K562 (cell line): ENCODE results near the gene SFPQ. TPM values are rescaled to one million over a fixed set of nuclear protein-coding genes. Genes with fewer than 3 reads are reported as not detected.

ENCODE experiments used
- ATAC-seq: fragments of 200-7000 bp; cut with Tn5 transposase; 3 replicates; pipeline ENCODE4 v1.9.1; 2020; ENCODE audit warnings: moderate library complexity
- BruUV-seq: library from RNA; stranded (reverse); fragments of 400-500 nt; replicated peaks from 2 replicates; lab custom pipeline; 2021; lab: Mats Ljungman, UMichigan
- CTCF ChIA-PET: fragments of 300-600 bp; formaldehyde crosslinking; extraction: SDS; loops from one replicate; lab custom pipeline; 2021; ENCODE audit warnings: low intra/inter-chr PET ratio; lab: Yijun Ruan, JAX
- POLR2A ChIA-PET: fragments of 300-600, 350-650 bp; sonication (Branson Sonifier 250); formaldehyde crosslinking; extraction: SDS; loops from one replicate; lab custom pipeline; 2021; ENCODE audit warnings: antibody characterized with exemption, inconsistent platforms; lab: Yijun Ruan, JAX
- DNase-seq, 4 experiments: peaks; one replicate each; pipeline versions ENCODE4 v3.0.0 to v3.0.0-alpha.2; 2011 to 2018; ENCODE audit warnings: low spot score in 3 of 4, mixed read lengths in 3 of 4; ENCODE audit errors: extremely low read depth in 1 of 4
- FAIRE-seq: peaks from 2 replicates; lab custom pipeline; 2011; peaks lifted over from hg19 to GRCh38; lab: Jason Lieb, UNC
- H2AFZ ChIP-seq: 2 replicates; pipeline ENCODE4 v1.6.0; 2011; ENCODE audit warnings: low read depth, low read length, control low read depth, inconsistent platforms
- H3K27ac ChIP-seq: fragments of 200-600 bp; 3 replicates; pipeline ENCODE4 v1.8.0; 2011; ENCODE audit warnings: low read depth, mild to moderate bottlenecking, control low read depth, inconsistent platforms, low read length, moderate library complexity, mixed read lengths; ENCODE audit errors: extremely low read depth
- H3K27me3 ChIP-seq, 2 experiments: fragments of 300-600 bp in 1 of 2; 2 replicates in 1 of 2; 3 replicates in 1 of 2; pipeline versions ENCODE4 v1.6.0 to v1.8.0; 2011; ENCODE audit warnings: inconsistent platforms in 2 of 2, low read length in 2 of 2, mild to moderate bottlenecking in 1 of 2, mixed read lengths in 1 of 2, moderate library complexity in 1 of 2; ENCODE audit not compliant: control insufficient read depth in 2 of 2, insufficient read depth in 2 of 2
- H3K36me3 ChIP-seq: fragments of 300-600 bp; 3 replicates; pipeline ENCODE4 v1.8.0; 2011; ENCODE audit warnings: mild to moderate bottlenecking, low read length, inconsistent platforms; ENCODE audit not compliant: control insufficient read depth, insufficient read depth
- H3K4me1 ChIP-seq, 2 experiments: fragments of 200-600 bp in 1 of 2; replicated peaks in 1 of 2; 2 replicates in 1 of 2; 3 replicates in 1 of 2; pipeline versions ENCODE4 v1.5.1 to v1.8.0; 2011; ENCODE audit warnings: inconsistent platforms in 2 of 2, low read length in 2 of 2, mild to moderate bottlenecking in 1 of 2, mixed read lengths in 1 of 2, moderate library complexity in 1 of 2; ENCODE audit not compliant: control insufficient read depth in 2 of 2, insufficient read depth in 2 of 2
- H3K4me2 ChIP-seq: 2 replicates; pipeline ENCODE4 v1.6.1; 2011; ENCODE audit warnings: low read length, control low read depth, inconsistent platforms, mixed read lengths; ENCODE audit not compliant: insufficient read depth
- H3K4me3 ChIP-seq: fragments of 200-600 bp; sonication (generic), shearing (Covaris generic); 2 replicates; pipeline ENCODE4 v1.5.1; 2016; ENCODE audit warnings: control low read depth, inconsistent platforms
- H3K79me2 ChIP-seq: fragments of 200-600 bp; 3 replicates; pipeline ENCODE4 v1.8.0; 2011; ENCODE audit warnings: low read length, inconsistent platforms; ENCODE audit not compliant: control insufficient read depth, insufficient read depth
- H3K9ac ChIP-seq, 2 experiments: 2 replicates each; pipeline versions ENCODE4 v1.6.0 to v1.6.1; 2011; ENCODE audit warnings: low read depth in 2 of 2, low read length in 2 of 2, control low read depth in 1 of 2, inconsistent platforms in 1 of 2, mild to moderate bottlenecking in 1 of 2, mixed read lengths in 1 of 2; ENCODE audit not compliant: insufficient read depth in 1 of 2
- H3K9me1 ChIP-seq: one replicate; pipeline ENCODE4 v1.6.0; 2011; ENCODE audit warnings: inconsistent platforms, mild to moderate bottlenecking, low read length, moderate library complexity; ENCODE audit not compliant: control insufficient read depth, insufficient read depth
- H3K9me3 ChIP-seq: replicated peaks from 2 replicates; pipeline ENCODE4 v1.5.1; 2011; ENCODE audit warnings: low read depth, low read length, inconsistent platforms; ENCODE audit not compliant: control insufficient read depth, insufficient read depth
- H4K20me1 ChIP-seq: replicated peaks from 2 replicates; pipeline ENCODE4 v1.6.1; 2011; ENCODE audit warnings: low read length, inconsistent platforms, mixed read lengths; ENCODE audit not compliant: control insufficient read depth, insufficient read depth
- HINFP ChIP-seq: fragments of 450-650 bp; conservative IDR thresholded peaks from 2 replicates; pipeline ENCODE4 v1.6.1; 2016; ENCODE audit warnings: missing genetic modification characterization, low read depth, mild to moderate bottlenecking, control low read depth, missing compliant biosample characterization
- MCM3 ChIP-seq: fragments of 450-650 bp; IDR thresholded peaks from 2 replicates; pipeline ENCODE4 v1.6.1; 2016
- MNT ChIP-seq, 2 experiments: fragments of 450-650 bp; conservative IDR thresholded peaks; 2 replicates each; pipeline ENCODE4 v1.6.1; 2017; ENCODE audit warnings: mild to moderate bottlenecking in 2 of 2, moderate library complexity in 2 of 2
- PBX2 ChIP-seq, 2 experiments: IDR thresholded peaks in 1 of 2; conservative IDR thresholded peaks in 1 of 2; 2 replicates each; pipeline ENCODE4 v1.6.1; 2016; ENCODE audit warnings: low read depth in 2 of 2, mild to moderate bottlenecking in 1 of 2, missing compliant biosample characterization in 1 of 2, missing genetic modification characterization in 1 of 2, moderate library complexity in 1 of 2
- RAD51 ChIP-seq: fragments of 450-650 bp; IDR thresholded peaks from 2 replicates; pipeline ENCODE4 v1.7.1; 2016; ENCODE audit warnings: low read depth, mild to moderate bottlenecking, borderline replicate concordance
- SIRT6 ChIP-seq: IDR thresholded peaks from one replicate; pipeline ENCODE4 v1.6.1; 2012; ENCODE audit warnings: low read depth, mild to moderate bottlenecking, control low read depth, inconsistent platforms, low read length, moderate library complexity
- ZFP91 ChIP-seq: sonication (generic); formaldehyde crosslinking; IDR thresholded peaks from 2 replicates; pipeline ENCODE4 v1.8.0; 2022; ENCODE audit warnings: mild to moderate bottlenecking, missing genetic modification reagents
- ZNF140 ChIP-seq: fragments of 250-450 bp; sonication (Bioruptor Pico); IDR thresholded peaks from 2 replicates; pipeline ENCODE4 v1.8.0; 2021; ENCODE audit warnings: moderate library complexity, mild to moderate bottlenecking, inconsistent platforms
- ZNF175 ChIP-seq: fragments of 200-800 bp; sonication (Bioruptor generic); IDR thresholded peaks from 2 replicates; pipeline ENCODE4 v1.6.1; 2016; ENCODE audit warnings: low read depth, mild to moderate bottlenecking, missing genetic modification characterization, missing compliant biosample characterization
- ZNF253 ChIP-seq: fragments of 250-450 bp; sonication (Bioruptor Pico); conservative IDR thresholded peaks from 2 replicates; pipeline ENCODE4 v1.6.1; 2021; ENCODE audit warnings: mild to moderate bottlenecking
- WGBS: fragments of 100-300 bp; shearing (Covaris generic); methylation state at CpG from one replicate; pipeline ENCODE4 v1.1.6; 2016; ENCODE audit warnings: low coverage, mixed read lengths; ENCODE audit not compliant: insufficient coverage; ENCODE audit errors: missing lambda C conversion rate; 5-methylcytosine and 5-hydroxymethylcytosine counted together
- in situ Hi-C: fragments of 300-500 bp; cut with MboI; formaldehyde crosslinking; loops from 4 replicates; pipeline ENCODE4 v1.15.0; 2018; ENCODE audit warnings: inconsistent platforms, mixed read lengths
- intact Hi-C: fragments of 100-400 bp; cut with micrococcal nuclease; formaldehyde crosslinking; loops from 2 replicates; pipeline ENCODE4 v1.14.2; 2022
- polyA plus RNA-seq, 8 experiments: library from polyadenylated mRNA; depleted of rRNA in 4 of 8; stranded (reverse) in 5 of 8; unstranded in 3 of 8; fragments of >200 nt; fragmentation: Nextera tagmentation in 2 of 8; fragmentation: Illumina TruSeq in 1 of 8; extraction: Ambion mirVana in 2 of 8; extraction: Trizol in 1 of 8; gene quantifications; 2 replicates each; pipeline versions ENCODE4 v1.2.1 to v1.2.3, GENCODE V29; 2011 to 2014; ENCODE audit warnings: inconsistent platforms in 1 of 8, missing spikeins in 1 of 8
- total RNA-seq, 7 experiments: library from RNA; depleted of rRNA in 6 of 7; stranded (reverse); fragments of >200 nt in 6 of 7; fragmentation: Illumina TruSeq in 2 of 7; extraction: Trizol in 2 of 7; gene quantifications; 2 replicates each; pipeline versions ENCODE4 v1.2.1 to v1.2.3, GENCODE V29; 2011 to 2021; ENCODE audit warnings: low replicate concordance in 1 of 7
- TF ChIP-seq, protein P1 (sequence below): fragments of 250-450 bp; sonication (Bioruptor Pico); IDR thresholded peaks from 2 replicates; pipeline ENCODE4 v1.5.0; 2021; ENCODE audit warnings: mild to moderate bottlenecking, borderline replicate concordance

SFPQ gene
- total and polyA plus RNA-seq, 9 of the 15 experiments (the other 6 are each of a cell fraction or from before 2014, with no cell fraction given) = 69.7 to 562 (median 399) TPM

- H3K27me3 ChIP-seq = no peaks in the 10 kb centered on the region
- ChIA-PET POLR2A (interaction anchor here (0.5 kb wide), 1 partner anchor 1008 kb away, joined by 3 read pairs; no protein-coding TSS in a partner anchor), CTCF (no interaction called here)
- no peak overlapping the region for H3K4me3 ChIP-seq
- no peak overlapping the region for H3K4me2 ChIP-seq
- BruUV-seq = no TSS peak
- intact Hi-C loops = no loop called here
- H3K9ac ChIP-seq = no peak overlapping the region
- H3K9me3 ChIP-seq = no peaks in the 10 kb centered on the region
- peak; percentile 44 to 68 (median 60) for DNase-seq
- no peaks in the 10 kb centered on the region for H3K36me3 ChIP-seq
- peak; percentile 92 for FAIRE-seq
- H4K20me1 ChIP-seq = no peaks in the 10 kb centered on the region
- no peak overlapping the region for H3K27ac ChIP-seq
- no peaks in the 10 kb centered on the region for H3K79me2 ChIP-seq
- peak; percentile 96 for ATAC-seq
- no peaks in the 10 kb centered on the region for H3K9me1 ChIP-seq
- in situ Hi-C loops = no loop called here
- peak overlapping the region; percentile 66 for H2AFZ ChIP-seq
- 0% methylated on average over 2 of the region's 2 CpGs for WGBS
- peaks cover under 1 to 8% of the 10 kb centered on the region in 2 experiments; a peak in 4 of 5 replicates for H3K4me1 ChIP-seq
- TF ChIP-seq HINFP (tag) (no peak), PBX2 (CRISPR knock-in tag; IDR thresholded peaks at IDR 0.05; ENCODE audit: low read depth) (no peak), PBX2 (tag; conservative IDR thresholded peaks at IDR 0.05; ENCODE audit: low read depth) (no peak), RAD51 (no peak), MCM3 (no peak), MNT (conservative IDR thresholded peaks at IDR 0.05) (0 out of 4 replicates have a peak, but pooled peaks of 1 of the 2 experiments have one; percentile 12), ZNF253 (CRISPR knock-in tag) (no peak), ZFP91 (0 out of 2 replicates have a peak, but pooled peaks have one; percentile 21), ZNF140 (CRISPR knock-in tag) (no peak), ZNF175 (CRISPR knock-in tag) (no peak), SIRT6 (no peak)
- TF ChIP-seq, protein P1, sequence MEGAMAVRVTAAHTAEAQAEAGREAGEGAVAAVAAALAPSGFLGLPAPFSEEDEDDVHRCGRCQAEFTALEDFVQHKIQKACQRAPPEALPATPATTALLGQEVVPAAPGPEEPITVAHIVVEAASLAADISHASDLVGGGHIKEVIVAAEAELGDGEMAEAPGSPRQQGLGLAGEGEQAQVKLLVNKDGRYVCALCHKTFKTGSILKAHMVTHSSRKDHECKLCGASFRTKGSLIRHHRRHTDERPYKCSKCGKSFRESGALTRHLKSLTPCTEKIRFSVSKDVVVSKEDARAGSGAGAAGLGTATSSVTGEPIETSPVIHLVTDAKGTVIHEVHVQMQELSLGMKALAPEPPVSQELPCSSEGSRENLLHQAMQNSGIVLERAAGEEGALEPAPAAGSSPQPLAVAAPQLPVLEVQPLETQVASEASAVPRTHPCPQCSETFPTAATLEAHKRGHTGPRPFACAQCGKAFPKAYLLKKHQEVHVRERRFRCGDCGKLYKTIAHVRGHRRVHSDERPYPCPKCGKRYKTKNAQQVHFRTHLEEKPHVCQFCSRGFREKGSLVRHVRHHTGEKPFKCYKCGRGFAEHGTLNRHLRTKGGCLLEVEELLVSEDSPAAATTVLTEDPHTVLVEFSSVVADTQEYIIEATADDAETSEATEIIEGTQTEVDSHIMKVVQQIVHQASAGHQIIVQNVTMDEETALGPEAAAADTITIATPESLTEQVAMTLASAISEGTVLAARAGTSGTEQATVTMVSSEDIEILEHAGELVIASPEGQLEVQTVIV (CRISPR knock-in tag) = no peak
Observed at GRCh38 chr1:35220976-35221375, 28.0 kb upstream of the SFPQ start.
